Esophagus muscularis mucosa (tissue), 3 donors: ENCODE results near the gene PSPH.

Experiments used
- CTCF ChIP-seq, 3 experiments: fragments of 200-600 bp in 2 of 3; fragments of 450-650 bp in 1 of 3; sonication (generic) in 2 of 3; IDR thresholded peaks; one replicate each; pipeline ENCODE4 v1.5.1; 2017 to 2019; ENCODE audit warnings: antibody characterized with exemption in 3 of 3, mild to moderate bottlenecking in 2 of 3, moderate library complexity in 1 of 3
- POLR2AphosphoS5 ChIP-seq, 2 donors: sonication (generic); formaldehyde crosslinking; IDR thresholded peaks; one replicate each; pipeline ENCODE4 v1.6.1; 2017; ENCODE audit warnings: antibody characterized with exemption in 2 of 2

- TF ChIP-seq CTCF (IDR thresholded peaks at IDR 0.05) (no peak), POLR2AphosphoS5 (IDR thresholded peaks at IDR 0.05) (no peak)
Observed at GRCh38 chr7:56053379-56053778, 2.1 kb upstream of the PSPH start.
